HepG2 (cell line): Measurements from ENCODE around the gene SLC34A3. TPM values are rescaled to one million over a fixed set of nuclear protein-coding genes. Genes with fewer than 3 reads are reported as not detected.
A peak's percentile ranks its signal among the peaks of the same experiment; 100 is the strongest.

ENCODE experiments used
- ARNT ChIP-seq: fragments of 450-650 bp; IDR thresholded peaks from 2 replicates; pipeline ENCODE4 v1.6.1; 2017
- HIVEP1 ChIP-seq: sonication (generic); formaldehyde crosslinking; IDR thresholded peaks from 2 replicates; pipeline ENCODE4 v1.4.0; 2020; ENCODE audit warnings: mild to moderate bottlenecking, missing genetic modification reagents
- ISL2 ChIP-seq: sonication (generic); formaldehyde crosslinking; IDR thresholded peaks from 2 replicates; pipeline ENCODE4 v1.5.0; 2020; ENCODE audit warnings: missing genetic modification reagents
- LRRFIP1 ChIP-seq: sonication (generic); formaldehyde crosslinking; conservative IDR thresholded peaks from 2 replicates; pipeline ENCODE4 v1.4.0; 2020; ENCODE audit warnings: missing genetic modification reagents
- MEF2D ChIP-seq: sonication (generic); formaldehyde crosslinking; IDR thresholded peaks from 2 replicates; pipeline ENCODE4 v1.5.1; 2020; ENCODE audit warnings: mild to moderate bottlenecking, missing genetic modification reagents
- NFIC ChIP-seq: IDR thresholded peaks from 2 replicates; pipeline ENCODE4 v1.6.1; 2012; ENCODE audit warnings: mild to moderate bottlenecking, low read length, inconsistent platforms
- TFDP1 ChIP-seq: IDR thresholded peaks from 2 replicates; pipeline ENCODE4 v1.6.1; 2016; ENCODE audit warnings: missing compliant biosample characterization, missing genetic modification reagents, borderline replicate concordance
- ZFP91 ChIP-seq: sonication (generic); formaldehyde crosslinking; IDR thresholded peaks from 2 replicates; pipeline ENCODE4 v1.9.0; 2022; ENCODE audit warnings: missing genetic modification reagents, mild to moderate bottlenecking, borderline replicate concordance
- ZNF83 ChIP-seq: sonication (generic); formaldehyde crosslinking; IDR thresholded peaks from 2 replicates; pipeline ENCODE4 v1.4.0; 2020; ENCODE audit warnings: missing genetic modification reagents, mild to moderate bottlenecking, borderline replicate concordance
- polyA plus RNA-seq, 8 experiments: library from polyadenylated mRNA; depleted of rRNA in 3 of 8; stranded (reverse) in 7 of 8; unstranded in 1 of 8; fragments of >200 nt; fragmentation: Illumina TruSeq in 4 of 8; extraction: Trizol in 4 of 8; gene quantifications; 2 replicates each; pipeline versions ENCODE4 v1.2.1 to v1.2.3, GENCODE V29; 2011 to 2016; ENCODE audit warnings: low read depth in 4 of 8, missing spikeins in 1 of 8, mixed read lengths in 1 of 8; ENCODE audit not compliant: insufficient read depth in 1 of 8
- total RNA-seq, 5 experiments: library from RNA; depleted of rRNA; stranded (reverse); fragments of >200 nt; fragmentation: Illumina TruSeq; extraction: Trizol; gene quantifications; 2 replicates each; pipeline ENCODE4 v1.2.3, GENCODE V29; 2016; ENCODE audit warnings: low read depth in 1 of 5
- TF ChIP-seq, protein P1 (sequence below): sonication (generic); formaldehyde crosslinking; IDR thresholded peaks from one replicate; pipeline ENCODE4 v1.5.1; 2020; ENCODE audit warnings: mild to moderate bottlenecking, missing genetic modification reagents; ENCODE audit errors: not compliant biosample characterization
- TF ChIP-seq, protein P2 (sequence below): fragments of 450-650 bp; IDR thresholded peaks from 2 replicates; pipeline ENCODE4 v1.6.1; 2017; ENCODE audit warnings: mild to moderate bottlenecking

Gene SLC34A3
- total and polyA plus RNA-seq, 2 of the 13 experiments (the other 11 are each of a cell fraction or from before 2014, with no cell fraction given) = 0.07 to 1.0 TPM

DNA sequence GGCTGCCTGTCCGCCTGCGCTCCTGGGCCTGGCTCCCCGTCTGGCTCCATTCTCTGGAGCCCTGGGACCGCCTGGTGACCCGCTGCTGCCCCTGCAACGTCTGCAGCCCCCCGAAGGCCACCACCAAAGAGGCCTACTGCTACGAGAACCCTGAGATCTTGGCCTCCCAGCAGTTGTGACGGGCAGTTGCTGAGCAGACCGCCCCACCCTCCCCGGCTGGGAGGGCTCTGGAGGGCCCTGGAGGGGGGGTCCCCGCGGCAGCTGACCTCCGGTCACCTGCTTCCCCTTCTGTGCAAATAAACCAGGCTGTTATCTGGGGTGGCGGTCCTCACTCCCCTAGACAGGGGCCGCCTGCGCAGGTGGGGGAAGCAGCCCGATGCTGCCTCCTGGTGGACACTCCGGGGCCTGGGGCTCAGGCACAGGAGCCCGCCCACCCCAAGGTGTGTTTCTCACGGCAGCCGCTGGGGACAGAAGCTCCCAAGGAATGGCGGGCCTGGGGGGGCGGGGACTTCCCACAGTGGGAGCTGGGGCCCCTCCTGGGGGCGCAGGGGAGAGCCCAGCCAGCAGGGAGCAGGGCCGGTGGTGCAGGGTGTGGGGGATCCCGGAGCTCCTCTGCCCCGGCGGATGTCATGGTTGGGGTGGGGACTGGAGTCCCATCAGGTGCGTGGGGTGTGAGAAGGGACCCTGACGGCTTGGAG is 5.7 kb downstream of the SLC34A3 start (continued):
- TF ChIP-seq, protein P1, sequence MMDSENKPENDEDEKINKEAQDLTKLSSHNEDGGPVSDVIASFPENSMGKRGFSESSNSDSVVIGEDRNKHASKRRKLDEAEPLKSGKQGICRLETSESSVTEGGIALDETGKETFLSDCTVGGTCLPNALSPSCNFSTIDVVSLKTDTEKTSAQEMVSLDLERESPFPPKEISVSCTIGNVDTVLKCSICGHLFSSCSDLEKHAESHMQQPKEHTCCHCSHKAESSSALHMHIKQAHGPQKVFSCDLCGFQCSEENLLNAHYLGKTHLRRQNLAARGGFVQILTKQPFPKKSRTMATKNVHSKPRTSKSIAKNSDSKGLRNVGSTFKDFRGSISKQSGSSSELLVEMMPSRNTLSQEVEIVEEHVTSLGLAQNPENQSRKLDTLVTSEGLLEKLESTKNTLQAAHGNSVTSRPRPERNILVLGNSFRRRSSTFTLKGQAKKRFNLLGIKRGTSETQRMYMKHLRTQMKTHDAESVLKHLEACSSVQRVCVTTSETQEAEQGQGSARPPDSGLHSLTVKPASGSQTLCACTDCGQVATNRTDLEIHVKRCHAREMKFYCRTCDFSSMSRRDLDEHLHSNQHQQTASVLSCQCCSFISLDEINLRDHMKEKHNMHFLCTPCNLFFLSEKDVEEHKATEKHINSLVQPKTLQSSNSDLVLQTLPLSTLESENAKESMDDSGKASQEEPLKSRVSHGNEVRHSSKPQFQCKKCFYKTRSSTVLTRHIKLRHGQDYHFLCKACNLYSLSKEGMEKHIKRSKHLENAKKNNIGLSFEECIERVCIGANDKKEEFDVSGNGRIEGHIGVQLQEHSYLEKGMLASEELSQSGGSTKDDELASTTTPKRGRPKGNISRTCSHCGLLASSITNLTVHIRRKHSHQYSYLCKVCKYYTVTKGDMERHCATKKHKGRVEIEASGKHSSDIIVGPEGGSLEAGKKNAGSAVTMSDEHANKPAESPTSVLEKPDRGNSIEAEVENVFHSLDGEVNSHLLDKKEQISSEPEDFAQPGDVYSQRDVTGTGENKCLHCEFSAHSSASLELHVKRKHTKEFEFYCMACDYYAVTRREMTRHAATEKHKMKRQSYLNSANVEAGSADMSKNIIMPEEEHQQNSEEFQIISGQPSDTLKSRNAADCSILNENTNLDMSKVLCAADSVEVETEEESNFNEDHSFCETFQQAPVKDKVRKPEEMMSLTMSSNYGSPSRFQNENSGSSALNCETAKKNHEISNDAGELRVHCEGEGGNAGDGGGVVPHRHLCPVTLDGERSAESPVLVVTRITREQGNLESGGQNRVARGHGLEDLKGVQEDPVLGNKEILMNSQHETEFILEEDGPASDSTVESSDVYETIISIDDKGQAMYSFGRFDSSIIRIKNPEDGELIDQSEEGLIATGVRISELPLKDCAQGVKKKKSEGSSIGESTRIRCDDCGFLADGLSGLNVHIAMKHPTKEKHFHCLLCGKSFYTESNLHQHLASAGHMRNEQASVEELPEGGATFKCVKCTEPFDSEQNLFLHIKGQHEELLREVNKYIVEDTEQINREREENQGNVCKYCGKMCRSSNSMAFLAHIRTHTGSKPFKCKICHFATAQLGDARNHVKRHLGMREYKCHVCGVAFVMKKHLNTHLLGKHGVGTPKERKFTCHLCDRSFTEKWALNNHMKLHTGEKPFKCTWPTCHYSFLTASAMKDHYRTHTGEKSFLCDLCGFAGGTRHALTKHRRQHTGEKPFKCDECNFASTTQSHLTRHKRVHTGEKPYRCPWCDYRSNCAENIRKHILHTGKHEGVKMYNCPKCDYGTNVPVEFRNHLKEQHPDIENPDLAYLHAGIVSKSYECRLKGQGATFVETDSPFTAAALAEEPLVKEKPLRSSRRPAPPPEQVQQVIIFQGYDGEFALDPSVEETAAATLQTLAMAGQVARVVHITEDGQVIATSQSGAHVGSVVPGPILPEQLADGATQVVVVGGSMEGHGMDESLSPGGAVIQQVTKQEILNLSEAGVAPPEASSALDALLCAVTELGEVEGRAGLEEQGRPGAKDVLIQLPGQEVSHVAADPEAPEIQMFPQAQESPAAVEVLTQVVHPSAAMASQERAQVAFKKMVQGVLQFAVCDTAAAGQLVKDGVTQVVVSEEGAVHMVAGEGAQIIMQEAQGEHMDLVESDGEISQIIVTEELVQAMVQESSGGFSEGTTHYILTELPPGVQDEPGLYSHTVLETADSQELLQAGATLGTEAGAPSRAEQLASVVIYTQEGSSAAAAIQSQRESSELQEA (CRISPR knock-in tag) = no peak
- TF ChIP-seq, protein P2, sequence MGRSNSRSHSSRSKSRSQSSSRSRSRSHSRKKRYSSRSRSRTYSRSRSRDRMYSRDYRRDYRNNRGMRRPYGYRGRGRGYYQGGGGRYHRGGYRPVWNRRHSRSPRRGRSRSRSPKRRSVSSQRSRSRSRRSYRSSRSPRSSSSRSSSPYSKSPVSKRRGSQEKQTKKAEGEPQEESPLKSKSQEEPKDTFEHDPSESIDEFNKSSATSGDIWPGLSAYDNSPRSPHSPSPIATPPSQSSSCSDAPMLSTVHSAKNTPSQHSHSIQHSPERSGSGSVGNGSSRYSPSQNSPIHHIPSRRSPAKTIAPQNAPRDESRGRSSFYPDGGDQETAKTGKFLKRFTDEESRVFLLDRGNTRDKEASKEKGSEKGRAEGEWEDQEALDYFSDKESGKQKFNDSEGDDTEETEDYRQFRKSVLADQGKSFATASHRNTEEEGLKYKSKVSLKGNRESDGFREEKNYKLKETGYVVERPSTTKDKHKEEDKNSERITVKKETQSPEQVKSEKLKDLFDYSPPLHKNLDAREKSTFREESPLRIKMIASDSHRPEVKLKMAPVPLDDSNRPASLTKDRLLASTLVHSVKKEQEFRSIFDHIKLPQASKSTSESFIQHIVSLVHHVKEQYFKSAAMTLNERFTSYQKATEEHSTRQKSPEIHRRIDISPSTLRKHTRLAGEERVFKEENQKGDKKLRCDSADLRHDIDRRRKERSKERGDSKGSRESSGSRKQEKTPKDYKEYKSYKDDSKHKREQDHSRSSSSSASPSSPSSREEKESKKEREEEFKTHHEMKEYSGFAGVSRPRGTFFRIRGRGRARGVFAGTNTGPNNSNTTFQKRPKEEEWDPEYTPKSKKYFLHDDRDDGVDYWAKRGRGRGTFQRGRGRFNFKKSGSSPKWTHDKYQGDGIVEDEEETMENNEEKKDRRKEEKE = no peak
- TF ChIP-seq ARNT = no peak
- TF ChIP-seq ZNF83 (CRISPR knock-in tag) = no peak
- peak; percentile 80 for TF ChIP-seq HIVEP1 (CRISPR knock-in tag)
- peak; percentile 68 for TF ChIP-seq ISL2
- TF ChIP-seq MEF2D (CRISPR knock-in tag) = peak; percentile 65
- no peak for TF ChIP-seq NFIC
- peak; percentile 55; the same call in 1 of the 2 replicates for TF ChIP-seq TFDP1
- TF ChIP-seq LRRFIP1 (CRISPR knock-in tag) = no peak
- TF ChIP-seq ZFP91 (CRISPR knock-in tag) = peak; percentile 90
